WTC11 (cell line): ENCODE results near the gene PDK1. TPM values are rescaled to one million over a fixed set of nuclear protein-coding genes. Genes with fewer than 3 reads are reported as not detected.

Source experiments
- ATAC-seq: fragments of 200-7000 bp; cut with Tn5 transposase; 2 replicates; pipeline ENCODE4 v1.10.0; 2021; ENCODE audit warnings: mild to moderate bottlenecking, moderate library complexity
- CTCF ChIA-PET: fragments of 300-600 bp; sonication (Branson Sonifier 250); formaldehyde crosslinking; loops from one replicate; lab custom pipeline; 2021; ENCODE audit warnings: antibody characterized with exemption; lab: Charles Lee
- POLR2A ChIA-PET: fragments of 350-600 bp; sonication (Branson Sonifier 250); formaldehyde crosslinking; loops from one replicate; lab custom pipeline; 2021; ENCODE audit warnings: antibody characterized with exemption; lab: Charles Lee
- DNase-seq: peaks from one replicate; pipeline ENCODE4 v3.0.0; 2021; ENCODE audit warnings: low spot score
- H3K27ac Mint-ChIP-seq: 2 replicates; pipeline ENCODE4 v1.8.0; 2021; ENCODE audit warnings: mixed read lengths
- H3K27me3 Mint-ChIP-seq: 2 replicates; pipeline ENCODE4 v1.8.0; 2021; ENCODE audit warnings: low read depth, mild to moderate bottlenecking, moderate library complexity, mixed read lengths
- H3K36me3 Mint-ChIP-seq: 2 replicates; pipeline ENCODE4 v1.8.0; 2021; ENCODE audit warnings: mixed read lengths
- H3K4me1 Mint-ChIP-seq: 2 replicates; pipeline ENCODE4 v1.8.0; 2022; ENCODE audit warnings: mixed read lengths
- H3K4me3 Mint-ChIP-seq: 2 replicates; pipeline ENCODE4 v1.8.0; 2021; ENCODE audit warnings: mild to moderate bottlenecking, moderate library complexity, mixed read lengths
- H3K9me3 Mint-ChIP-seq: 2 replicates; pipeline ENCODE4 v1.8.0; 2021; ENCODE audit warnings: mixed read lengths
- CREB1 ChIP-seq: sonication (generic); formaldehyde crosslinking; IDR thresholded peaks from 2 replicates; pipeline ENCODE4 v1.8.0; 2023; ENCODE audit warnings: mild to moderate bottlenecking, missing genetic modification reagents
- E2F1 ChIP-seq: sonication (generic); formaldehyde crosslinking; IDR thresholded peaks from 2 replicates; pipeline ENCODE4 v1.8.0; 2022; ENCODE audit warnings: mild to moderate bottlenecking, missing genetic modification reagents
- FOXJ3 ChIP-seq: sonication (generic); formaldehyde crosslinking; IDR thresholded peaks from 2 replicates; pipeline ENCODE4 v1.9.0; 2021; ENCODE audit warnings: missing genetic modification reagents, mild to moderate bottlenecking, borderline replicate concordance
- FOXK1 ChIP-seq: sonication (generic); formaldehyde crosslinking; IDR thresholded peaks from 2 replicates; pipeline ENCODE4 v1.8.0; 2022; ENCODE audit warnings: mild to moderate bottlenecking, moderate library complexity, missing genetic modification reagents
- FOXP1 ChIP-seq: sonication (generic); formaldehyde crosslinking; IDR thresholded peaks from 2 replicates; pipeline ENCODE4 v1.8.0; 2022; ENCODE audit warnings: missing genetic modification reagents, mild to moderate bottlenecking, moderate library complexity, borderline replicate concordance
- HMGXB4 ChIP-seq: sonication (generic); formaldehyde crosslinking; IDR thresholded peaks from 2 replicates; pipeline ENCODE4 v1.8.1; 2023; ENCODE audit warnings: mild to moderate bottlenecking, moderate library complexity, missing genetic modification reagents
- IRF2 ChIP-seq: sonication (generic); formaldehyde crosslinking; IDR thresholded peaks from 2 replicates; pipeline ENCODE4 v1.8.0; 2022; ENCODE audit warnings: low read depth, missing genetic modification reagents, borderline replicate concordance
- JUN ChIP-seq: sonication (generic); formaldehyde crosslinking; IDR thresholded peaks from 2 replicates; pipeline ENCODE4 v1.8.0; 2023; ENCODE audit warnings: mild to moderate bottlenecking, missing genetic modification reagents
- MLX ChIP-seq: sonication (generic); formaldehyde crosslinking; IDR thresholded peaks from 2 replicates; pipeline ENCODE4 v1.8.1; 2023; ENCODE audit warnings: mild to moderate bottlenecking, missing genetic modification reagents, moderate library complexity
- NFATC4 ChIP-seq: fragments of 250-450 bp; sonication (Bioruptor Pico); IDR thresholded peaks from 2 replicates; pipeline ENCODE4 v1.9.0; 2021; ENCODE audit warnings: mild to moderate bottlenecking
- NFE2L1 ChIP-seq: sonication (generic); formaldehyde crosslinking; IDR thresholded peaks from 2 replicates; pipeline ENCODE4 v1.8.1; 2023; ENCODE audit warnings: missing genetic modification reagents
- SMAD4 ChIP-seq: sonication (generic); formaldehyde crosslinking; IDR thresholded peaks from 2 replicates; pipeline ENCODE4 v1.8.0; 2022; ENCODE audit warnings: mild to moderate bottlenecking, missing genetic modification reagents
- ZBTB21 ChIP-seq: sonication (generic); formaldehyde crosslinking; IDR thresholded peaks from 2 replicates; pipeline ENCODE4 v1.8.1; 2023; ENCODE audit warnings: mild to moderate bottlenecking, missing genetic modification reagents, borderline replicate concordance
- ZMAT4 ChIP-seq: fragments of 250-450 bp; sonication (Bioruptor Pico); IDR thresholded peaks from 2 replicates; pipeline ENCODE4 v1.9.0; 2021; ENCODE audit warnings: mild to moderate bottlenecking
- ZNF138 ChIP-seq: sonication (generic); formaldehyde crosslinking; conservative IDR thresholded peaks from 2 replicates; pipeline ENCODE4 v1.8.1; 2022; ENCODE audit warnings: mild to moderate bottlenecking, moderate library complexity, missing genetic modification reagents
- ZNF396 ChIP-seq: fragments of 250-450 bp; sonication (Bioruptor Pico); IDR thresholded peaks from 2 replicates; pipeline ENCODE4 v1.8.0; 2021; ENCODE audit warnings: mild to moderate bottlenecking, moderate library complexity, borderline replicate concordance
- ZNF423 ChIP-seq: fragments of 250-450 bp; sonication (Bioruptor Pico); IDR thresholded peaks from 2 replicates; pipeline ENCODE4 v2.1.2; 2022; ENCODE audit warnings: mild to moderate bottlenecking, moderate library complexity
- ZNF512 ChIP-seq: sonication (generic); formaldehyde crosslinking; IDR thresholded peaks from 2 replicates; pipeline ENCODE4 v1.8.1; 2022; ENCODE audit warnings: missing genetic modification reagents, borderline replicate concordance
- total RNA-seq: library from RNA; stranded (reverse); gene quantifications from 3 replicates; pipeline ENCODE4 v1.2.3, GENCODE V29; 2021
- TF ChIP-seq, protein P1 (sequence below): sonication (generic); formaldehyde crosslinking; IDR thresholded peaks from 2 replicates; pipeline ENCODE4 v1.8.1; 2023; ENCODE audit warnings: mild to moderate bottlenecking, missing genetic modification reagents
- TF ChIP-seq, protein P2 (sequence below): sonication (generic); formaldehyde crosslinking; IDR thresholded peaks from 2 replicates; pipeline ENCODE4 v1.8.1; 2022; ENCODE audit warnings: low read depth, missing genetic modification reagents, borderline replicate concordance

PDK1 gene
- total RNA-seq, 1 experiment from 2014 or later, result 22.9 TPM

- ATAC-seq, result peak; percentile 5
- POLR2A ChIA-PET, result interaction anchor here (0.6 kb wide), 1 partner anchor 233 kb away, joined by 7 read pairs; no protein-coding TSS in a partner anchor
- H3K4me1 Mint-ChIP-seq, result peaks cover 73% of the 10 kb centered on the region
Observed at GRCh38 chr2:172555272-172555521, 693 bp upstream of the PDK1 start.

GRCh38 chr2:172556284-172557033 lies 569 bp downstream of the PDK1 start:
- Mint-ChIP-seq H3K36me3 (peaks cover 26% of the 10 kb centered on the region), H3K4me1 (peaks cover 69% of the 10 kb centered on the region), H3K27ac (peak overlapping the region; percentile 83), H3K27me3 (no peaks in the 10 kb centered on the region), H3K4me3 (peak overlapping the region; percentile 83), H3K9me3 (peaks cover 4% of the 10 kb centered on the region; the same call in 1 of the 2 replicates)
- ChIA-PET POLR2A (interaction anchor here (0.6 to 1.1 kb wide), 2 partner anchors 118 to 301 kb away, joined by 3 to 8 read pairs; no protein-coding TSS in a partner anchor), CTCF (interaction anchor here (1.2 to 5.0 kb wide), 3 partner anchors 38 to 118 kb away, joined by 3 to 22 read pairs (median 4); no protein-coding TSS in a partner anchor)
- peak; percentile 66 for ATAC-seq
- DNase-seq, result peak; percentile 78
- TF ChIP-seq FOXK1 (CRISPR knock-in tag), result peak; percentile 98
- TF ChIP-seq FOXJ3 (CRISPR knock-in tag), result no peak
- TF ChIP-seq ZBTB21 (CRISPR knock-in tag), result no peak; the same call in 1 of the 2 replicates
- no peak for TF ChIP-seq IRF2 (CRISPR knock-in tag)
- TF ChIP-seq HMGXB4 (CRISPR knock-in tag), result peak; percentile 71; the same call in 1 of the 2 replicates
- TF ChIP-seq ZMAT4 (CRISPR knock-in tag), result no peak
- TF ChIP-seq E2F1 (CRISPR knock-in tag), result no peak
- peak; percentile 83 for TF ChIP-seq FOXP1 (CRISPR knock-in tag)
- TF ChIP-seq, protein P1, sequence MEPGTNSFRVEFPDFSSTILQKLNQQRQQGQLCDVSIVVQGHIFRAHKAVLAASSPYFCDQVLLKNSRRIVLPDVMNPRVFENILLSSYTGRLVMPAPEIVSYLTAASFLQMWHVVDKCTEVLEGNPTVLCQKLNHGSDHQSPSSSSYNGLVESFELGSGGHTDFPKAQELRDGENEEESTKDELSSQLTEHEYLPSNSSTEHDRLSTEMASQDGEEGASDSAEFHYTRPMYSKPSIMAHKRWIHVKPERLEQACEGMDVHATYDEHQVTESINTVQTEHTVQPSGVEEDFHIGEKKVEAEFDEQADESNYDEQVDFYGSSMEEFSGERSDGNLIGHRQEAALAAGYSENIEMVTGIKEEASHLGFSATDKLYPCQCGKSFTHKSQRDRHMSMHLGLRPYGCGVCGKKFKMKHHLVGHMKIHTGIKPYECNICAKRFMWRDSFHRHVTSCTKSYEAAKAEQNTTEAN, result peak; percentile 46; the same call in 1 of the 2 replicates
- no peak for TF ChIP-seq NFATC4
- no peak; the same call in 1 of the 2 replicates for TF ChIP-seq MLX (CRISPR knock-in tag)
- no peak for TF ChIP-seq ZNF138
- TF ChIP-seq NFE2L1, result no peak
- TF ChIP-seq ZNF512 (CRISPR knock-in tag), result no peak
- TF ChIP-seq ZNF396 (CRISPR knock-in tag), result no peak
- no peak for TF ChIP-seq JUN

More at GRCh38 chr2:172555272-172555521, 693 bp upstream of the PDK1 start:
- DNase-seq, result no peak
- CTCF ChIA-PET, result interaction anchor here (0.8 to 5.0 kb wide), 3 partner anchors 59 to 428 kb away, joined by 3 to 22 read pairs (median 4); no protein-coding TSS in a partner anchor
- Mint-ChIP-seq H3K4me3 (peak overlapping the region; percentile 88), H3K36me3 (peaks cover 20% of the 10 kb centered on the region), H3K9me3 (peaks cover 4% of the 10 kb centered on the region; the same call in 1 of the 2 replicates), H3K27me3 (no peaks in the 10 kb centered on the region), H3K27ac (peak overlapping the region; percentile 98)
- TF ChIP-seq NFE2L1 (no peak), CREB1 (CRISPR knock-in tag) (no peak), ZNF423 (CRISPR knock-in tag) (no peak), SMAD4 (CRISPR knock-in tag) (no peak), MLX (CRISPR knock-in tag) (no peak), ZBTB21 (CRISPR knock-in tag) (no peak)
- TF ChIP-seq, protein P2, sequence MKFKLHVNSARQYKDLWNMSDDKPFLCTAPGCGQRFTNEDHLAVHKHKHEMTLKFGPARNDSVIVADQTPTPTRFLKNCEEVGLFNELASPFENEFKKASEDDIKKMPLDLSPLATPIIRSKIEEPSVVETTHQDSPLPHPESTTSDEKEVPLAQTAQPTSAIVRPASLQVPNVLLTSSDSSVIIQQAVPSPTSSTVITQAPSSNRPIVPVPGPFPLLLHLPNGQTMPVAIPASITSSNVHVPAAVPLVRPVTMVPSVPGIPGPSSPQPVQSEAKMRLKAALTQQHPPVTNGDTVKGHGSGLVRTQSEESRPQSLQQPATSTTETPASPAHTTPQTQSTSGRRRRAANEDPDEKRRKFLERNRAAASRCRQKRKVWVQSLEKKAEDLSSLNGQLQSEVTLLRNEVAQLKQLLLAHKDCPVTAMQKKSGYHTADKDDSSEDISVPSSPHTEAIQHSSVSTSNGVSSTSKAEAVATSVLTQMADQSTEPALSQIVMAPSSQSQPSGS (CRISPR knock-in tag), result no peak
- TF ChIP-seq, protein P1, result no peak
